ENCODE data around the gene STT3A. TPM values are rescaled to one million over a fixed set of nuclear protein-coding genes. Genes with fewer than 3 reads are reported as not detected.

STT3A gene
- total and polyA plus RNA-seq, 7 donors: 10.8 to 62.7 (median 49.3) TPM

DNA sequence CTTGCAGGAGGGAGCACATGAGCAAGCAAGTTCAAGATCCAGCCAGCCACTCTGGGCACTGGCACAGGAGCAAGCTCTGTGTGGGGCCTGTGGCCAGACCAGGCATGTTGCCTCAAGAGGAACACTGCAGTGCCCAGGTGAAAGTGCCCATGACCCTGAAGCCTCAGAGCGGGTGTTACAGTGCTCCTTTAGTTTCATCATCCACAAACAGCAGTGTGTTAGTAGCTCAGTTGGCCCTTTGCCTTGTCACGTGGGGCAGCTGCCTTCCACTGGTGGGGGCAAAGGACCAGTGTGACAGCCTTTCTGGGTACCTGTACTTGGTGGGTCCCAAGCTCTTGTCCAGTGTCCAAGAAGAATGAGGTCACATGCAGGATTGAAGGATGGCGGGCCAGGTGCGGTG lies 26.4 kb upstream of the STT3A start:
- peaks cover 0 to 20% (median 11%) of the 10 kb centered on the region in 4 donors for H3K4me1 ChIP-seq
- H3K9me3 ChIP-seq: no peaks in the 10 kb centered on the region
- 96% methylated on average over 4 of the region's 4 CpGs for WGBS, 2 donors
- DNase-seq: no peak
- no peaks in the 10 kb centered on the region for H3K36me3 ChIP-seq
- H3K4me3 ChIP-seq: no peak overlapping the region
- TF ChIP-seq POLR2A (IDR thresholded peaks at IDR 0.05) (no peak), POLR2AphosphoS5 (IDR thresholded peaks at IDR 0.05) (no peak), EP300 (IDR thresholded peaks at IDR 0.05) (no peak)
- TF ChIP-seq, protein P1, sequence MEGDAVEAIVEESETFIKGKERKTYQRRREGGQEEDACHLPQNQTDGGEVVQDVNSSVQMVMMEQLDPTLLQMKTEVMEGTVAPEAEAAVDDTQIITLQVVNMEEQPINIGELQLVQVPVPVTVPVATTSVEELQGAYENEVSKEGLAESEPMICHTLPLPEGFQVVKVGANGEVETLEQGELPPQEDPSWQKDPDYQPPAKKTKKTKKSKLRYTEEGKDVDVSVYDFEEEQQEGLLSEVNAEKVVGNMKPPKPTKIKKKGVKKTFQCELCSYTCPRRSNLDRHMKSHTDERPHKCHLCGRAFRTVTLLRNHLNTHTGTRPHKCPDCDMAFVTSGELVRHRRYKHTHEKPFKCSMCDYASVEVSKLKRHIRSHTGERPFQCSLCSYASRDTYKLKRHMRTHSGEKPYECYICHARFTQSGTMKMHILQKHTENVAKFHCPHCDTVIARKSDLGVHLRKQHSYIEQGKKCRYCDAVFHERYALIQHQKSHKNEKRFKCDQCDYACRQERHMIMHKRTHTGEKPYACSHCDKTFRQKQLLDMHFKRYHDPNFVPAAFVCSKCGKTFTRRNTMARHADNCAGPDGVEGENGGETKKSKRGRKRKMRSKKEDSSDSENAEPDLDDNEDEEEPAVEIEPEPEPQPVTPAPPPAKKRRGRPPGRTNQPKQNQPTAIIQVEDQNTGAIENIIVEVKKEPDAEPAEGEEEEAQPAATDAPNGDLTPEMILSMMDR (IDR thresholded peaks at IDR 0.05): no peak
- intact Hi-C loops (cut with DNase I): loop anchor here (10.0 kb wide), 1 partner anchor 309 kb away; no protein-coding TSS in a partner anchor
- no peak overlapping the region for H3K27ac ChIP-seq
- H3K27me3 ChIP-seq: no peaks in the 10 kb centered on the region

DNA sequence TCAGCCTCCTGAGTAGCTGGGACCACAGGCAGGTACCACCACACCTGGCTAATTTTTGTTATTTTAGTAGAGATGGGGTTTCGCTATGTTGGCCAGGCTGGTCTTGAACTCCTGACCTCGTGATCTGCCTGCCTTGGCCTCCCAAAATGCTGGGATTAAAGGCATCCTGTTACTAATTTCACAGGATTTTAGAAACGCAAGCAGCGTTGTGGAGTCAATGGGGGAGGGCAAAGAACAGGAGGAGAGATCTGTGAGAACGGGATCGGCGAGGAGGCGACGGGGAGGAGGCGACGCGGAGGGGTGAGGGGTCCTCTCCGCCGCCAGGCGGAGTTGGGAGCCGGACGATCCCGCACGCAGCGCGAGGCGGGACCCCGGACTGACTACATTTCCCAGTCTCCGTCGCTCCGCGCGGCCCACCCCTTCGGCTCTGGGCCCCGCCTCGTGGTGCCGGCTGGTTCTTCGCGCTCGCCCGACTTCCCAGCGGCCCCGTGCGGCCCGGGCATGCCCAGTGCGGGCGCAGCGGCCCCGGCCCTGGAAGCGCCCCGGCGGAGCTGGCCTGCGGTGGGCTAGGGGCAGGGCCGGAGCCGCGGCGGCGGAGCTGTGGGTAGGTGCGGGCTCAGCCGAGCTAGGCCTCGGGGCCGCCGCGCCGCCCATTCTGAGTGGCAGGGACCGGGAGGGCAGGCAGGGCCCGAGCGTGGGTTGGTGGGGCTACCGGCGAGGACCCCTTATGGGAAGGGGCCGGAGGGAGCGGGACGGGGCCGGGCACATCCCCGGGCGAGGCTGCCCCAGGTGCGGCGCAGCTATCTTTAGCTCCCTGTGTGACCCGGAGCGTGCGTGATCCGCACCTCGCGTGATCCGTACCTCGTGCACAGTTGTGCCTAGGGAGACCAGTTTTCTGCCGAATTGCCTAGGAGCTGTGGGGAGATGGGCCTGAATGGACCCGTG lies 23.4 kb upstream of the STT3A start, which contains the start of gene EI24:
EI24 (plus strand) TSS at position 508 of the 945 bp plus-strand sequence. CDS start 3,051 bp downstream, outside the sequence.
- WGBS, 2 donors: 0 to 1% methylated on average over 83 of the region's 83 CpGs
- Histone ChIP-seq H3K36me3 (peaks cover 5 to 21% (median 6%) of the 10 kb centered on the region in 4 donors), H3K4me1 (peaks cover 0 to 20% (median 11%) of the 10 kb centered on the region in 4 donors), H3K9me3 (no peaks in the 10 kb centered on the region), H3K27me3 (no peaks in the 10 kb centered on the region), H3K4me3 (peak within 1 kb of the TSS; percentile 74 to 97 (median 88)), H3K27ac (peak within 1 kb of the TSS; percentile 86 to 94 (median 86))
- TF ChIP-seq POLR2A (IDR thresholded peaks at IDR 0.05): no peak
- TF ChIP-seq, protein P1 (IDR thresholded peaks at IDR 0.05): peak; percentile 67 to 80 (median 71)
- TF ChIP-seq POLR2AphosphoS5 (IDR thresholded peaks at IDR 0.05): peak in 3 of 4 donors; percentile 24 to 56 (median 42)
- no peak for TF ChIP-seq EP300 (IDR thresholded peaks at IDR 0.05)
- DNase-seq: peak; percentile 94
- intact Hi-C loops (cut with DNase I): loop anchor here (1.0 to 10.0 kb wide), 2 partner anchors 73 to 306 kb away; partner anchors contain the start of gene FEZ1

DNA sequence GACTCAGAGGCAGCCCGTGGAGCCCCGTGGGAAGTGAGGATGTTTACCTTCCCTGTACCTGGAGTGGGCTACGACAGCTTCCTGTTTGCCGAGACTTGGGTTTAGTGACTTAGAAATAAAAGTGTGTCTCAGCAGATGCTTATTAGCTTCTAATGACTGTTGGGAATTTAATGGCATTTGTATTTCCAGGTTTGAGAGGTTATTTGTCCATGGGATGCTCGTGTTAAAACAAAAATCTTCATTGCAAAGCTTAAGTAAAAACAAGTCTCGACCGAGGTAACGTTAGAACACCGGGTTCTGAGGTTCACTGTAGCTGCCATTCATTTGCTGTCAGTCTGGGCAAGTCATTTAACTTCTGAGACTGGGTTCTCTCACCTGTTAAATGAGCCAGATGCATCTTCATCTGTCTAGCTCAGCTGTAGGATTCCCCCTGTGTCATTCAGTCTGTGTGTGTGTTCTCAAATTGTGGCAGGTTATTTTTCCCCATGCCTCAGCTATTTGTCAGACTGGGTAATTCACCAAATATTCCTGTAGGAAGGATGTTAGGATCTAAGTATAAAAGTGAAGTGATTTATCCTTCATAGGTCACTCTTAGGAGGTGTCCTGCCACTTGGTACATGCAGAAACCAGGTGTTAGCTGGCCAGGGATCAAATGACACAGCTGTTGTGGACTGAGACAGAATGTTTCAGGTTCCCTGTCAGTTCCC lies 22.6 kb upstream of the STT3A start:
- no peak for DNase-seq

DNA sequence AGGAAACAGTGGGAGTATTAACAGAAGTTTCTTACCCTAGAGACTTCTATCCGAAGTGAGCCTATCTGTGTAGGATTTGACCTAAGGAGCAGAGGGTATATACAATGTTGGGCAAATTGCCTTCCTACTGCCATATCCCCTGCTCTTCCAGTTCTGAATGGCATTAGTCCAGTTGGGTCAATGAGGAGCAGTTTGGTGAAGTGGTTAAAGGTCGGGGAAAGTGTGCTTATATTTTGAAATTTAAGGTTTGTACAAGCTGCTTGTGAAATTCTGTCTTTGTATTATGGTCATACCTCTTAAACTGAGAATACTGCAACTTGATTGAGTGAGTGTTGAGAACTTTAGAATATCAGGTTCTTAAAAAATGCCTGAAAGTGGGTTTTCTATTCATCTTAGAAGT lies 21.7 kb upstream of the STT3A start:
- Histone ChIP-seq H3K9me3 (no peaks in the 10 kb centered on the region), H3K4me3 (no peak overlapping the region), H3K27ac (no peak overlapping the region), H3K4me1 (peaks cover 0 to 20% (median 11%) of the 10 kb centered on the region in 4 donors), H3K27me3 (no peaks in the 10 kb centered on the region), H3K36me3 (peaks cover 9 to 38% (median 18%) of the 10 kb centered on the region in 4 donors)
- intact Hi-C loops (cut with DNase I): loop anchor here (10.0 kb wide), 1 partner anchor 54 kb away; the partner anchor contains the start of gene CHEK1
- DNase-seq: no peak
- WGBS, 2 donors: 79 to 84% methylated on average over 2 of the region's 2 CpGs
- TF ChIP-seq, protein P1 (IDR thresholded peaks at IDR 0.05): no peak
- TF ChIP-seq POLR2AphosphoS5 (IDR thresholded peaks at IDR 0.05): no peak
- no peak for TF ChIP-seq POLR2A (IDR thresholded peaks at IDR 0.05)
- TF ChIP-seq EP300 (IDR thresholded peaks at IDR 0.05): no peak

More for the DNA sequence above, 22.6 kb upstream of the STT3A start:
- Histone ChIP-seq H3K27me3 (no peaks in the 10 kb centered on the region), H3K4me1 (peaks cover 0 to 20% (median 11%) of the 10 kb centered on the region in 4 donors), H3K9me3 (no peaks in the 10 kb centered on the region), H3K36me3 (peaks cover 5 to 30% (median 10%) of the 10 kb centered on the region in 4 donors), H3K27ac (peak overlapping the region; percentile 86 to 94 (median 86)), H3K4me3 (peak overlapping the region; percentile 74 to 97 (median 88))
- intact Hi-C loops (cut with DNase I): loop anchor here (1.0 to 10.0 kb wide), 3 partner anchors 55 to 305 kb away; partner anchors contain the start of genes CHEK1 and FEZ1
- TF ChIP-seq POLR2A (IDR thresholded peaks at IDR 0.05): no peak
- TF ChIP-seq EP300 (IDR thresholded peaks at IDR 0.05): no peak
- no peak for TF ChIP-seq POLR2AphosphoS5 (IDR thresholded peaks at IDR 0.05)
- TF ChIP-seq, protein P1 (IDR thresholded peaks at IDR 0.05): no peak
- WGBS, 2 donors: 0 to 3% methylated on average over 9 of the region's 9 CpGs
